Psoas muscle (tissue), 8 donors: ENCODE measurements around the gene TASP1. TPM values are rescaled to one million over a fixed set of nuclear protein-coding genes. Genes with fewer than 3 reads are reported as not detected.

Experiments
- ATAC-seq, 4 donors: fragments of 200-7000 bp; cut with Tn5 transposase; one replicate each; pipeline ENCODE4 v1.9.1; 2020; ENCODE audit warnings: moderate library complexity in 3 of 4, mild to moderate bottlenecking in 2 of 4
- DNase-seq, 2 donors: peaks; one replicate each; pipeline ENCODE4 v3.0.0-alpha.2; 2020
- H3K27ac ChIP-seq: fragments of 200-600 bp; one replicate; pipeline ENCODE4 v1.8.0; 2022
- H3K27me3 ChIP-seq, 3 donors: fragments of 200-600 bp in 1 of 3; one replicate each; pipeline versions ENCODE4 v1.6.1 to v1.8.0; 2013 to 2022; ENCODE audit warnings: low read length in 2 of 3, mild to moderate bottlenecking in 2 of 3, moderate library complexity in 1 of 3; ENCODE audit not compliant: insufficient read depth in 3 of 3
- H3K36me3 ChIP-seq, 2 donors: fragments of 200-600 bp in 1 of 2; one replicate each; pipeline versions ENCODE4 v1.6.1 to v1.8.0; 2013 to 2022; ENCODE audit warnings: low read depth in 1 of 2, mild to moderate bottlenecking in 1 of 2, moderate library complexity in 1 of 2; ENCODE audit not compliant: insufficient read depth in 1 of 2
- H3K4me1 ChIP-seq: fragments of 200-600 bp; one replicate; pipeline ENCODE4 v1.8.0; 2022
- H3K4me3 ChIP-seq: fragments of 200-600 bp; one replicate; pipeline ENCODE4 v1.8.0; 2022; ENCODE audit warnings: mild to moderate bottlenecking
- H3K9me3 ChIP-seq: fragments of 200-600 bp; one replicate; pipeline ENCODE4 v1.8.0; 2022
- WGBS, 3 donors: extraction: QIAGEN DNeasy Blood & Tissue Kit; methylation state at CpG; one replicate each; pipeline versions ENCODE4 v1.1.6 to v1.1.7; 2013; 5-methylcytosine and 5-hydroxymethylcytosine counted together
- intact Hi-C, 2 donors: fragments of 100-400 bp; cut with DNase I; formaldehyde crosslinking; loops; one replicate each; pipeline versions ENCODE4 v1.11.0 to v1.14.2; 2022
- polyA plus RNA-seq, 3 donors: library from polyadenylated mRNA; stranded (reverse); fragments of 200-250 nt; gene quantifications; one replicate each; pipeline ENCODE4 v1.2.3, GENCODE V29; 2013
- total RNA-seq, 4 donors: library from RNA; stranded (reverse); fragmentation: NEBNext Ultra II Directional in 2 of 4; extraction: Animal tissue kit (Norgen Biotek cat#: 25700) in 2 of 4; gene quantifications; one replicate each; pipeline versions ENCODE4 v1.2.1 to v1.2.4, GENCODE V29; 2021 to 2023
- TF ChIP-seq, protein P1 (sequence below): fragments of 200-600 bp; IDR thresholded peaks from one replicate; pipeline ENCODE4 v1.8.0; 2022; ENCODE audit warnings: antibody characterized with exemption
- donor health status: healthy with polysubstance abuse.
- donor health status: DM: no; HTN: no; CAD: no; lungs with moderate emphysema.
- donor health status: Bipolar disorder and iron deficiency.
- donor health status: healthy.
- donor health status: DM: yes; HTN: yes; CAD: no.
- donor health status: DM: no; HTN: no; CAD: no.
- donor health status: DM: no; HTN: no; CAD: no.
- donor health status: DM: yes; HTN: yes; CAD: no.

The TASP1 gene
- total and polyA plus RNA-seq, 7 donors = 1.8 to 4.8 (median 3.2) TPM

GRCh38 chr20:13348311-13349234, 290.2 kb downstream of the TASP1 start:
- H3K4me3 ChIP-seq = no peak overlapping the region
- H3K4me1 ChIP-seq = no peaks in the 10 kb centered on the region
- DNase-seq (no peak), ATAC-seq (no peak)
- 44 to 59% (median 45%) methylated on average over 9 of the region's 9 CpGs for WGBS, 3 donors
- H3K36me3 ChIP-seq = no peaks in the 10 kb centered on the region
- no peaks in the 10 kb centered on the region for H3K27me3 ChIP-seq
- intact Hi-C loops = no loop called here
- no peaks in the 10 kb centered on the region for H3K9me3 ChIP-seq
- H3K27ac ChIP-seq = no peak overlapping the region
- TF ChIP-seq, protein P1, sequence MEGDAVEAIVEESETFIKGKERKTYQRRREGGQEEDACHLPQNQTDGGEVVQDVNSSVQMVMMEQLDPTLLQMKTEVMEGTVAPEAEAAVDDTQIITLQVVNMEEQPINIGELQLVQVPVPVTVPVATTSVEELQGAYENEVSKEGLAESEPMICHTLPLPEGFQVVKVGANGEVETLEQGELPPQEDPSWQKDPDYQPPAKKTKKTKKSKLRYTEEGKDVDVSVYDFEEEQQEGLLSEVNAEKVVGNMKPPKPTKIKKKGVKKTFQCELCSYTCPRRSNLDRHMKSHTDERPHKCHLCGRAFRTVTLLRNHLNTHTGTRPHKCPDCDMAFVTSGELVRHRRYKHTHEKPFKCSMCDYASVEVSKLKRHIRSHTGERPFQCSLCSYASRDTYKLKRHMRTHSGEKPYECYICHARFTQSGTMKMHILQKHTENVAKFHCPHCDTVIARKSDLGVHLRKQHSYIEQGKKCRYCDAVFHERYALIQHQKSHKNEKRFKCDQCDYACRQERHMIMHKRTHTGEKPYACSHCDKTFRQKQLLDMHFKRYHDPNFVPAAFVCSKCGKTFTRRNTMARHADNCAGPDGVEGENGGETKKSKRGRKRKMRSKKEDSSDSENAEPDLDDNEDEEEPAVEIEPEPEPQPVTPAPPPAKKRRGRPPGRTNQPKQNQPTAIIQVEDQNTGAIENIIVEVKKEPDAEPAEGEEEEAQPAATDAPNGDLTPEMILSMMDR = no peak

DNA sequence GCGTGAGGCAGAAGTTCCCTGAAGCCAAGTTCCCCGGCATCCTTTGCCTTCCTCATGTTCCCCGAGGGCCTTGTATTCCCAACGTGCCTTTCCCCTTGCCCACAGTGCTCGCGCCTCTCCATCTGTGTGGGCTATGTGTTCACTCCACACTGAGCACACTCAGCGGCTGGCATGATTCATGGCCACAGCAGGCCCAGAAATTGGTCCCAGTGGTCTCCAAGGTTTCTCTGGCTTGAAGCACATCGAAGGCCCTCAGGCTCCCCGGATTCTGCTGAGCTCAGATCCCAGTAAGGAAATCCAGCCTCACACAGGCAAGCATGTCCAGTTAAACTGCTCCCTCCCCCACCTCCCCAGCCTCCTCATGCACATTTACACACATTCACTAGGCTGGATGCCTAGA, 294.1 kb downstream of the TASP1 start:
- no peak overlapping the region for H3K27ac ChIP-seq
- no peak overlapping the region for H3K4me3 ChIP-seq
- H3K9me3 ChIP-seq = no peaks in the 10 kb centered on the region
- ATAC-seq = no peak
- TF ChIP-seq, protein P1 = no peak
- intact Hi-C loops = no loop called here
- no peaks in the 10 kb centered on the region for H3K4me1 ChIP-seq
- H3K27me3 ChIP-seq = no peaks in the 10 kb centered on the region
- DNase-seq = no peak
- 70 to 82% (median 74%) methylated on average over 9 of the region's 9 CpGs for WGBS, 3 donors
- no peaks in the 10 kb centered on the region for H3K36me3 ChIP-seq

DNA sequence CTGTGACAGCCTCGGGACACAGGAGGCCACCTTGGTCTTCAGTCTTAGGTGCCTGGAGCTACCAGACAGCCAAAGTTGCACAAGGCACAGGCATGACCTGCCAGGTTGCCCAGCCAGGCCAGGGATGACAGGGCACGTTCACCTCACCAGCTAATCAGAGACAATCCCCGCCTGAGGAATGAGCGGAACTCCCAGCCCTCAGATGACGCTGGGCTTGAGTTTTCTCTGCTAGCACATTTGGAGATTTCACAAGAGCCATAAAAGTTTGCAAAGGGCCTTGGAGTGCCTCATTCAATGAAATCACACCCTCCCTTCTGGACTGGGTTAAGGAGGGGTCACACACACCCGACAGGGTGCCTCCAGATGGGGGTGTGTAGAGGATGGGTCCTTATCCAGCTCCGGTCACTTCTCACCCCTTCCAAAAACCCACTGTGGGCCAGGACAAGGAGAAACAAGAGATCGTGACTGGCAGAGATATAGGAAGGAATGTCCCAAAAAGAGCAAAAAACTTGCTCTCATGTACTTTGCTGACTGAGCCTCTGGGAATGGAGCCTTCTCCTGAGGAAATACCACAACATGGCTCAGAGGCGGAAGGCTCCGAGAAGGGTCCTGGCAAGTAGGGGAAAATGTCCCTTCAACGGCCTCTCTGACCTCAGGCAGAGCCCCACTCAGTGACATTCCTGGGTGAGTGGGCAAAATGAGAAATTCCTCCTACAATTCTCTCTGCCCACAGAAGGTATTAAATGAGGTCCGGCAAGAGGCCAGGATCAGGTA, 296.1 kb downstream of the TASP1 start:
- H3K27me3 ChIP-seq = no peaks in the 10 kb centered on the region
- no peak overlapping the region for H3K4me3 ChIP-seq
- H3K4me1 ChIP-seq = no peaks in the 10 kb centered on the region
- ATAC-seq (no peak), DNase-seq (no peak)
- no peaks in the 10 kb centered on the region for H3K9me3 ChIP-seq
- H3K36me3 ChIP-seq = no peaks in the 10 kb centered on the region
- no peak overlapping the region for H3K27ac ChIP-seq
- intact Hi-C loops = no loop called here
- whole genome bisulfite sequencing, 3 donors = 76 to 83% (median 81%) methylated on average over 12 of the region's 12 CpGs
- TF ChIP-seq, protein P1 = no peak

DNA sequence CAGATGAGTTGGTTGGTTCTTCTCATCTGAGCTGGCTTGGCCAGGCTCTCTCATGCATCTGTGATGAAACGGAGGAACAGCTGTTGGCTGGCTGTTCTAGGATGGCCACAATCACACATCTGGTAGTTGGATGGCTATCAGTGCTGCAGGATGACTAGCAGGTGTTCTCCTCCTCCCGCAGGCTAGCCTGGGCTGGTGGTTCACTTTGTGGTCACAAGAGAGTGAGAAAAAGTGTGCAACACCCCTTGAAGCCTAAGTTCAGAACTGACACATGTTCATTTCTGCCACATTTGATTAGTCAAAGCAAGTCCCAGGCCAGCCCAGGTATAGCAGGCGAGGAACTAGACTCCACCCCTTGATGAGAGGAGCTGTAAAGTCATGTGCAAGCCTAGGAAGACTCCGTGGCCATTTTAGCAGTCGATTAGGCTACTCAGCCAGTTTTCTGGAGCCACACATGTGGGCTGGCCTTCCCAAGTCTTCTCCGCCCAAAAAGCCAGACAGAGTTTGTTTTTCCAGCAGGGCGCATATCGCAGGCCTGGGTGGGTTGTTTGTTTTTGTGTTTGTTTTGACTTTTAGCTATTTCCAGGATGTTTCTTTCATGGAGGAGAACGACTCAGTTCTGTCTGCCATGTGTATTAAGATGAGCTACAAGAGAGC, 296.9 kb downstream of the TASP1 start:
- no peaks in the 10 kb centered on the region for H3K36me3 ChIP-seq
- DNase-seq = no peak
- H3K4me1 ChIP-seq = no peaks in the 10 kb centered on the region
- H3K27me3 ChIP-seq = no peaks in the 10 kb centered on the region
- TF ChIP-seq, protein P1 = no peak
- no peak overlapping the region for H3K27ac ChIP-seq
- ATAC-seq = no peak
- 62 to 72% (median 68%) methylated on average over 9 of the region's 9 CpGs for WGBS, 3 donors
- no peaks in the 10 kb centered on the region for H3K9me3 ChIP-seq
- intact Hi-C loops = no loop called here
- no peak overlapping the region for H3K4me3 ChIP-seq
